ENCODE data around the gene OR2B2. TPM values are rescaled to one million over a fixed set of nuclear protein-coding genes. Genes with fewer than 3 reads are reported as not detected.

OR2B2 gene
- total and polyA plus RNA-seq, 5 donors from 2014 or later = not detected

GRCh38 chr6:27865850-27866356 is 46.3 kb downstream of the OR2B2 start:
- H3K36me3 Mint-ChIP-seq = no peaks in the 10 kb centered on the region
- H3K9me3 Mint-ChIP-seq = peaks cover 0 to 2% (median 0%) of the 10 kb centered on the region in 7 donors
- Histone ChIP-seq H3K4me3 (ENCODE audit: low read depth, low read length) (peak overlapping the region; percentile 90), H3K27me3 (ENCODE audit: control insufficient read depth, insufficient read depth, low read length) (no peaks in the 10 kb centered on the region), H3K27ac (ENCODE audit: insufficient read depth, low read length, poor library complexity, severe bottlenecking) (peak overlapping the region; percentile 86), H3K36me3 (ENCODE audit: control insufficient read depth, insufficient read depth, low read length) (no peaks in the 10 kb centered on the region), H3K4me1 (ENCODE audit: control insufficient read depth, insufficient read depth, low read length, poor library complexity, severe bottlenecking) (peaks cover 30% of the 10 kb centered on the region), H3K9me3 (ENCODE audit: control insufficient read depth in 2 of 2, low read length in 2 of 2) (no peaks in the 10 kb centered on the region)
- ATAC-seq (ENCODE audit: low read depth in 2 of 2) (no peak), DNase-seq (peak in 1 of 3 donors; percentile 13)
- peak overlapping the region; percentile 48 to 99 (median 98) for H3K27ac Mint-ChIP-seq
- H3K4me3 Mint-ChIP-seq = peak overlapping the region; percentile 94 to 100 (median 99)
- peaks cover 16 to 50% (median 34%) of the 10 kb centered on the region in 4 donors for H3K4me1 Mint-ChIP-seq
- H3K27me3 Mint-ChIP-seq = peaks cover 18% of the 10 kb centered on the region

DNA sequence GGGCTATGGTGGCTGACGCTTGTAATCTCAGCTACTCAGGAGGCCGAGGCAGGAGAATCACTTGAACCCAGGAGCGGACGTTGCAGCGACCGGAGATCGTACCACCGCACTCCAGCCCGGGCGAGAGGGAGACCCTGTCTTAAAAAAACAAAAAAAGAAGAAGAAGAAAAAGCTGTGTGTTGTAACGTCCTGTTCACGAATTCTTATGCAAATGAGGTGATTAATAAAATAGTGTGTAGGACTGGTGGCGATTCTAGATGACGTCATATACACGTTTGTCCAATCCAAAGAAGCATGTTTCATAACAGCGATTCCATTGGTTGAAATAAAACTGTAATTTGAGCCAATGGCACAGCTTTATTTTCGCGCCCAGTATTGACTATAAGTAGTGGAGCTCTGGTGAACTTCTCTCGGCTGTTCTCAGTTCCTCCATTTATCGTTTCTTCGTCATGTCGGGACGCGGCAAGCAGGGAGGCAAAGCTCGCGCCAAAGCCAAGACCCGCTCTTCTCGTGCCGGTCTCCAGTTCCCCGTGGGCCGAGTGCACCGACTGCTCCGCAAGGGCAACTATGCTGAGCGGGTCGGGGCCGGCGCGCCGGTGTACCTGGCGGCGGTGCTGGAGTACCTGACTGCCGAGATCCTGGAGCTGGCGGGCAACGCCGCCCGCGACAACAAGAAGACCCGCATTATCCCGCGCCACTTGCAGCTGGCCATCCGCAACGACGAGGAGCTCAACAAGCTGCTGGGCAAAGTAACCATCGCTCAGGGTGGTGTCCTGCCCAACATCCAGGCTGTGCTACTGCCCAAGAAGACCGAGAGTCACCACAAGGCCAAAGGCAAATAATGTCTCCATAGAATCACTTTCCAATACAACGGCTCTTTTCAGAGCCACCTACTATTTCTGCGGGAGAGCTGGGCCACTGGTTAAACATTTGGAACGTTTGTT is 47.0 kb downstream of the OR2B2 start:
- peak overlapping the region; percentile 94 to 100 (median 99) for H3K4me3 Mint-ChIP-seq
- H3K9me3 ChIP-seq (ENCODE audit: control insufficient read depth in 2 of 2, low read length in 2 of 2) = no peaks in the 10 kb centered on the region
- no peaks in the 10 kb centered on the region for H3K36me3 ChIP-seq (ENCODE audit: control insufficient read depth, insufficient read depth, low read length)
- H3K4me3 ChIP-seq (ENCODE audit: low read depth, low read length) = peak overlapping the region; percentile 90
- peaks cover 30% of the 10 kb centered on the region for H3K4me1 ChIP-seq (ENCODE audit: control insufficient read depth, insufficient read depth, low read length, poor library complexity, severe bottlenecking)
- peak; percentile 72 to 98 (median 93) for DNase-seq
- peak overlapping the region; percentile 86 for H3K27ac ChIP-seq (ENCODE audit: insufficient read depth, low read length, poor library complexity, severe bottlenecking)
- H3K27me3 ChIP-seq (ENCODE audit: control insufficient read depth, insufficient read depth, low read length) = no peaks in the 10 kb centered on the region
- H3K9me3 Mint-ChIP-seq = peaks cover 0 to 2% (median 0%) of the 10 kb centered on the region in 7 donors
- H3K36me3 Mint-ChIP-seq = no peaks in the 10 kb centered on the region
- peaks cover 12 to 46% (median 31%) of the 10 kb centered on the region in 4 donors for H3K4me1 Mint-ChIP-seq
- peaks cover 18% of the 10 kb centered on the region for H3K27me3 Mint-ChIP-seq
- peak; percentile 84 to 88 for ATAC-seq (ENCODE audit: low read depth in 2 of 2)
- peak overlapping the region; percentile 97 to 99 (median 98) for H3K27ac Mint-ChIP-seq

GRCh38 chr6:27863962-27864905 is 48.0 kb downstream of the OR2B2 start:
- H3K27me3 ChIP-seq (ENCODE audit: control insufficient read depth, insufficient read depth, low read length) = no peaks in the 10 kb centered on the region
- peaks cover 18% of the 10 kb centered on the region for H3K27me3 Mint-ChIP-seq
- peaks cover 30% of the 10 kb centered on the region for H3K4me1 ChIP-seq (ENCODE audit: control insufficient read depth, insufficient read depth, low read length, poor library complexity, severe bottlenecking)
- ATAC-seq (ENCODE audit: low read depth in 2 of 2) = no peak
- peak overlapping the region; percentile 94 to 100 (median 99) for H3K4me3 Mint-ChIP-seq
- peak overlapping the region; percentile 97 to 99 (median 98) for H3K27ac Mint-ChIP-seq
- peak overlapping the region; percentile 86 for H3K27ac ChIP-seq (ENCODE audit: insufficient read depth, low read length, poor library complexity, severe bottlenecking)
- no peaks in the 10 kb centered on the region for H3K9me3 ChIP-seq (ENCODE audit: control insufficient read depth in 2 of 2, low read length in 2 of 2)
- DNase-seq = peak; percentile 12 to 47 (median 20)
- H3K4me1 Mint-ChIP-seq = peaks cover 11 to 46% (median 31%) of the 10 kb centered on the region in 4 donors
- peaks cover 0 to 2% (median 0%) of the 10 kb centered on the region in 7 donors for H3K9me3 Mint-ChIP-seq
- no peaks in the 10 kb centered on the region for H3K36me3 Mint-ChIP-seq
- no peaks in the 10 kb centered on the region for H3K36me3 ChIP-seq (ENCODE audit: control insufficient read depth, insufficient read depth, low read length)
- peak overlapping the region; percentile 90 for H3K4me3 ChIP-seq (ENCODE audit: low read depth, low read length)

GRCh38 chr6:27862396-27863066 is 49.7 kb downstream of the OR2B2 start:
- H3K36me3 Mint-ChIP-seq = no peaks in the 10 kb centered on the region
- Histone ChIP-seq H3K27ac (ENCODE audit: insufficient read depth, low read length, poor library complexity, severe bottlenecking) (no peak overlapping the region), H3K36me3 (ENCODE audit: control insufficient read depth, insufficient read depth, low read length) (no peaks in the 10 kb centered on the region), H3K9me3 (ENCODE audit: control insufficient read depth in 2 of 2, low read length in 2 of 2) (no peaks in the 10 kb centered on the region), H3K4me1 (ENCODE audit: control insufficient read depth, insufficient read depth, low read length, poor library complexity, severe bottlenecking) (peaks cover 23% of the 10 kb centered on the region), H3K4me3 (ENCODE audit: low read depth, low read length) (no peak overlapping the region), H3K27me3 (ENCODE audit: control insufficient read depth, insufficient read depth, low read length) (no peaks in the 10 kb centered on the region)
- H3K4me3 Mint-ChIP-seq = peak overlapping the region in 2 of 4 donors; percentile 94 to 99
- peaks cover 18% of the 10 kb centered on the region for H3K27me3 Mint-ChIP-seq
- peaks cover 10 to 38% (median 26%) of the 10 kb centered on the region in 4 donors for H3K4me1 Mint-ChIP-seq
- ATAC-seq (ENCODE audit: low read depth in 2 of 2) (no peak), DNase-seq (no peak)
- H3K9me3 Mint-ChIP-seq = peaks cover 0 to 2% (median 0%) of the 10 kb centered on the region in 7 donors
- no peak overlapping the region for H3K27ac Mint-ChIP-seq

GRCh38 chr6:27861861-27862260 is 50.3 kb downstream of the OR2B2 start:
- Histone ChIP-seq H3K4me1 (ENCODE audit: control insufficient read depth, insufficient read depth, low read length, poor library complexity, severe bottlenecking) (peaks cover 16% of the 10 kb centered on the region), H3K27me3 (ENCODE audit: control insufficient read depth, insufficient read depth, low read length) (no peaks in the 10 kb centered on the region), H3K9me3 (ENCODE audit: control insufficient read depth in 2 of 2, low read length in 2 of 2) (no peaks in the 10 kb centered on the region), H3K27ac (ENCODE audit: insufficient read depth, low read length, poor library complexity, severe bottlenecking) (no peak overlapping the region), H3K4me3 (ENCODE audit: low read depth, low read length) (no peak overlapping the region), H3K36me3 (ENCODE audit: control insufficient read depth, insufficient read depth, low read length) (no peaks in the 10 kb centered on the region)
- H3K9me3 Mint-ChIP-seq = peaks cover 0 to 2% (median 0%) of the 10 kb centered on the region in 7 donors
- no peaks in the 10 kb centered on the region for H3K36me3 Mint-ChIP-seq
- H3K27ac Mint-ChIP-seq = no peak overlapping the region
- no peak for ATAC-seq (ENCODE audit: low read depth in 2 of 2)
- peak overlapping the region in 1 of 4 donors; percentile 79 for H3K4me3 Mint-ChIP-seq
- no peak for DNase-seq
- peaks cover 6 to 31% (median 21%) of the 10 kb centered on the region in 4 donors for H3K4me1 Mint-ChIP-seq
- peaks cover 18% of the 10 kb centered on the region for H3K27me3 Mint-ChIP-seq

GRCh38 chr6:27861276-27861840 is 50.8 kb downstream of the OR2B2 start:
- H3K4me3 Mint-ChIP-seq = peak overlapping the region in 2 of 4 donors; percentile 12 to 79

More at GRCh38 chr6:27861276-27861840, 50.8 kb downstream of the OR2B2 start:
- no peaks in the 10 kb centered on the region for H3K36me3 Mint-ChIP-seq
- H3K27ac ChIP-seq (ENCODE audit: insufficient read depth, low read length, poor library complexity, severe bottlenecking) = no peak overlapping the region
- H3K27me3 ChIP-seq (ENCODE audit: control insufficient read depth, insufficient read depth, low read length) = no peaks in the 10 kb centered on the region
- H3K9me3 ChIP-seq (ENCODE audit: control insufficient read depth in 2 of 2, low read length in 2 of 2) = no peaks in the 10 kb centered on the region
- DNase-seq (no peak), ATAC-seq (ENCODE audit: low read depth in 2 of 2) (no peak)
- peaks cover 11% of the 10 kb centered on the region for H3K4me1 ChIP-seq (ENCODE audit: control insufficient read depth, insufficient read depth, low read length, poor library complexity, severe bottlenecking)
- H3K27me3 Mint-ChIP-seq = peaks cover 18% of the 10 kb centered on the region
- H3K4me1 Mint-ChIP-seq = peaks cover 6 to 26% (median 16%) of the 10 kb centered on the region in 4 donors
- H3K9me3 Mint-ChIP-seq = peaks cover 0 to 2% (median 0%) of the 10 kb centered on the region in 7 donors
- no peaks in the 10 kb centered on the region for H3K36me3 ChIP-seq (ENCODE audit: control insufficient read depth, insufficient read depth, low read length)
- no peak overlapping the region for H3K27ac Mint-ChIP-seq
- H3K4me3 ChIP-seq (ENCODE audit: low read depth, low read length) = no peak overlapping the region

All from CD4-positive, CD25-positive, alpha-beta regulatory T cell (primary cell).